ENCODE data around the gene ZCCHC14. TPM values are rescaled to one million over a fixed set of nuclear protein-coding genes. Genes with fewer than 3 reads are reported as not detected.
A peak's percentile ranks its signal among the peaks of the same experiment; 100 is the strongest.

ZCCHC14 gene
- total RNA-seq (2016; rRNA removed; fragmentation: Illumina TruSeq; extraction: Trizol) (12.5 and 20.4 TPM in 2 replicates), polyA plus RNA-seq (2011; rRNA removed) (12.4 and 13.9 TPM in 2 replicates), polyA minus RNA-seq (2011; rRNA and poly(A)+ RNA removed; ENCODE audit: low replicate concordance) (16.6 and 28.7 TPM in 2 replicates), Bru-seq, nascent RNA (percentile 80 among the genes with signal in this experiment), BruChase-seq, experiment 1, labeled RNA remaining after a 6-hour chase (percentile 89 among the genes with signal in this experiment), BruChase-seq, experiment 2, labeled RNA remaining after a 2-hour chase (percentile 86 among the genes with signal in this experiment)
- total RNA-seq (2016; cell fraction: cytosol; rRNA removed; fragmentation: Illumina TruSeq; extraction: Trizol; ENCODE audit: low read depth): 10.4 and 15.8 TPM in 2 replicates
- total RNA-seq (2016; cell fraction: insoluble cytoplasmic fraction; rRNA removed; fragmentation: Illumina TruSeq; extraction: Trizol): 11.4 and 19.2 TPM in 2 replicates
- 9.4 and 10.4 TPM in 2 replicates for total RNA-seq (2016; cell fraction: membrane; rRNA removed; fragmentation: Illumina TruSeq; extraction: Trizol)
- total RNA-seq (2016; cell fraction: nucleus; rRNA removed; fragmentation: Illumina TruSeq; extraction: Trizol): 21.7 and 25.2 TPM in 2 replicates
- polyA plus RNA-seq (2011; cell fraction: cytosol; rRNA removed): 7.2 and 8.1 TPM in 2 replicates
- 44.4 and 55.9 TPM in 2 replicates for polyA plus RNA-seq (2011; cell fraction: nucleus; rRNA removed)
- polyA plus RNA-seq (2012): 24.9 and 25.6 TPM in 2 replicates
- 0.75 and 0.90 TPM in 2 replicates for polyA plus RNA-seq (2016; cell fraction: cytosol; fragmentation: Illumina TruSeq; extraction: Trizol; ENCODE audit: low read depth)
- polyA plus RNA-seq (2016; cell fraction: insoluble cytoplasmic fraction; fragmentation: Illumina TruSeq; extraction: Trizol; ENCODE audit: low read depth): 19.5 and 24.4 TPM in 2 replicates
- polyA plus RNA-seq (2016; cell fraction: membrane; fragmentation: Illumina TruSeq; extraction: Trizol; ENCODE audit: low read depth): 3.1 and 3.9 TPM in 2 replicates
- 46.5 and 48.4 TPM in 2 replicates for polyA plus RNA-seq (2016; cell fraction: nucleus; fragmentation: Illumina TruSeq; extraction: Trizol; ENCODE audit: insufficient read depth, low read depth)
- 20.6 and 23.9 TPM in 2 replicates for polyA minus RNA-seq (2011; cell fraction: cytosol; rRNA and poly(A)+ RNA removed)
- polyA minus RNA-seq (2011; cell fraction: nucleus; rRNA and poly(A)+ RNA removed): 24.0 and 26.7 TPM in 2 replicates
- long read RNA-seq, experiment 1, partial matches to known transcripts: 1 of 7 reads
- long read RNA-seq, experiment 1, other reads (novel, unspliced or antisense): 6 of 7 reads
- long read RNA-seq, experiment 2, full-length matches to known transcripts: 4 of 65 reads
- long read RNA-seq, experiment 2, partial matches to known transcripts: 14 of 65 reads
- long read RNA-seq, experiment 2, other reads (novel, unspliced or antisense): 47 of 65 reads

GRCh38 chr16:87492721-87493607 is at the start of gene ZCCHC14:
Gene ZCCHC14 (minus strand): TSS chr16:87493024. CDS start chr16:87492238, 786 bp downstream.
- FAIRE-seq (peak; percentile 67), DNase-seq (ENCODE audit: low spot score) (peak; percentile 97), ATAC-seq (peak; percentile 75)
- intact Hi-C loops (cut with micrococcal nuclease; ENCODE audit: unreplicated experiment): loop anchor here (1.0 kb wide), 1 partner anchor 35 kb away; no protein-coding TSS in a partner anchor
- no TSS peak for BruUV-seq (replicated peaks)
- peak within 1 kb of the TSS; percentile 63 for H3K27ac ChIP-seq (ENCODE audit: extremely low read length, insufficient read depth, low read length)
- H3K36me3 ChIP-seq (replicated peaks in 1 of 2; ENCODE audit: control insufficient read depth in 1 of 2, insufficient read depth in 2 of 2, low read length in 2 of 2): no peaks in the 10 kb centered on the region
- in situ Hi-C loops (cut with HindIII; ENCODE audit: extremely low pct_ligation_motif_present, low pct_unique_long_range_greater_than_20kb): loop anchor here (5.0 kb wide), 1 partner anchor 49 kb away; no protein-coding TSS in a partner anchor
- peak within 1 kb of the TSS; percentile 67 to 93 (median 85) for H3K4me3 ChIP-seq (replicated peaks in 1 of 3; ENCODE audit: insufficient read depth in 1 of 3, low read depth in 2 of 3, low read length in 3 of 3)
- peaks cover 41% of the 10 kb centered on the region for H3K79me2 ChIP-seq (ENCODE audit: insufficient read depth, low read length)
- H3K27me3 ChIP-seq (ENCODE audit: control insufficient read depth in 1 of 2, insufficient read depth in 2 of 2, low read length in 2 of 2): no peaks in the 10 kb centered on the region; a peak in 1 of 5 replicates
- H3K4me1 ChIP-seq (ENCODE audit: insufficient read depth, low read length): peaks cover 70% of the 10 kb centered on the region
- ChIA-PET CTCF (ENCODE audit: low intra/inter-chr PET ratio, low total read pairs) (no interaction called here), POLR2A (interaction anchor here (1.7 kb wide), 1 partner anchor 14 kb away, joined by 5 read pairs; no protein-coding TSS in a partner anchor)
- WGBS (ENCODE audit: low lambda C conversion rate): 1% methylated on average over 61 of the region's 119 CpGs
- H4K20me1 ChIP-seq (ENCODE audit: insufficient read depth, low read length): peaks cover 36% of the 10 kb centered on the region
- H3K9me3 ChIP-seq (ENCODE audit: low read length): no peaks in the 10 kb centered on the region
- H2AFZ ChIP-seq (ENCODE audit: low read length): no peak within 1 kb of the TSS
- H3K9ac ChIP-seq (ENCODE audit: insufficient read depth, low read depth, low read length): peak within 1 kb of the TSS; percentile 72
- H3K4me2 ChIP-seq (ENCODE audit: low read depth, low read length): peak within 1 kb of the TSS; percentile 97
- TF ChIP-seq CTCF (CRISPR knock-in tag; IDR thresholded peaks at IDR 0.05): no peak
- no peak for TF ChIP-seq ZNF652 (CRISPR knock-in tag; IDR thresholded peaks at IDR 0.05; ENCODE audit: borderline replicate concordance, low read depth)
- TF ChIP-seq SP4 (CRISPR knock-in tag; IDR thresholded peaks at IDR 0.05): peak; percentile 99
- TF ChIP-seq ERF (CRISPR knock-in tag; IDR thresholded peaks at IDR 0.05): peak; percentile 29; the same call in 1 of the 2 replicates
- TF ChIP-seq ZNF510 (CRISPR knock-in tag; IDR thresholded peaks at IDR 0.05; ENCODE audit: low read depth): no peak
- no peak for TF ChIP-seq JUNB (CRISPR knock-in tag; IDR thresholded peaks at IDR 0.05; ENCODE audit: borderline replicate concordance)
- TF ChIP-seq TOPORS (CRISPR knock-in tag; IDR thresholded peaks at IDR 0.05): no peak
- no peak for TF ChIP-seq ZNF282 (IDR thresholded peaks at IDR 0.05; ENCODE audit: partially characterized antibody)
- no peak for TF ChIP-seq PAXIP1 (CRISPR knock-in tag; conservative IDR thresholded peaks at IDR 0.05)
- TF ChIP-seq TERF1 (CRISPR knock-in tag; IDR thresholded peaks at IDR 0.05): no peak

Measured in HepG2 (cell line).